GM18499 (cell line): ENCODE measurements around the gene NFATC4.
"Not testable (repeated sequence)": the region's sequence is repeated elsewhere in the genome, so short reads cannot be mapped to it uniquely, and the experiment has no call there.

Experiments used
- ATAC-seq: cut with Tn5 transposase; IDR thresholded peaks from one replicate; pipeline ENCODE4 v1.9.1; 2021; ENCODE audit warnings: moderate number of reproducible peaks; ENCODE audit not compliant: insufficient read depth, unreplicated experiment

The NFATC4 gene

DNA sequence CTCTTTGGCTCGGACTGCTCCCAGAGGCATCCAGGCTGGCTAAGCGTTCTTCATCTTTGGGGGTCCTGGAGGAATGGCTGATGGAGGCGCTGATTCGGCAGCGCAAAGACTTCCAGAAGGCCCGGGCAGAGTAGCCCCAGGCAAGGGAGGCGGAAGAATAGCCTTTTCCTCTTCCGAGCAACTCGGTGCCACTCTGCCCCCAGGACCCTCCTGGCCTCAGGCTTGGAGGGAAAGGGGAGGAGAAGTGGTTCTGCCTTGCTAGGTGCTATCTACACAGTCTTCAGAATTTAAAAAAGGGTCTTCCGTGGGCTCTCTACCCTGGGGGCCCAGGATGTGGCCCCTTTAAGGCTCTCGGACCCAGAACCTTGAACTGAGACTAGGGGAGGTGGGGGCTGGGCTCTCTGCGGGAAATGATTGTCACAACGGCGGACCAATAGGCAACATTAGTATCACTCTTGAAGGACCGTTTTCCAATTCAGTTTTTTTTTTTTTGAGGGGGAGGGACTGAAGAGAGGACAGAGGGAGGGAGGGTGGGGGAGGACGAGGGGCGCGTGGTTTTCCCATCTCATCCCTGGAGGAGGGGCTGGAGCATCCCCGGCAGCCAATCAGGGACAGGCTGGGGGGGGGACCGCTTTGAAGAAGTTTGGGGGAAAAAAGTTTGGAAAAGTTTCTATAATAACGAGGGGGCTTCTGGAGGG, at the start of gene NFATC4:
NFATC4 (plus strand) TSS at position 671 of the 698 bp plus-strand sequence. CDS start 157 bp downstream, outside the sequence.
- ATAC-seq, result no peak

GRCh38 chr14:24321212-24321975, 46.6 kb upstream of the NFATC4 start:
- no peak for ATAC-seq

DNA sequence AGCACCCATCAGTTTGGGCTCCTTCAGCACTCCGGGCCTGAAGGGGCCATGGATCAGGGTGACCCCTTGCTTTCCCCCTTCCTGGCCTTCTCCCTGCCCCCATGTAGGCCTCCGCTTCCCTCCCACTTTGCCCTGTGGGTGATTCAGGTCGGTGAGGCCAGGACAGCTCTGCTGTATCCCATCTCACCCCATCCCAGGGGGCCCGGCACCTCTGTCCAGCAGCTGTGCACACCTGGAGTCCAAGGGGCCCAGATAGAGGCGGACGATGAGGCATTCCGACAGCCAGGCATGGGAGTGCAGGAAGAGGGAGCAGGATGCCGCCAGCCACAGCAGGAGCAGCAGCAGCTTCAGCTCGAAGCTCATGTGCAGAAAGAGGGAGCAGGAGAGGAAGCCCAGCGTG, 45.3 kb upstream of the NFATC4 start:
- ATAC-seq, result no peak

DNA sequence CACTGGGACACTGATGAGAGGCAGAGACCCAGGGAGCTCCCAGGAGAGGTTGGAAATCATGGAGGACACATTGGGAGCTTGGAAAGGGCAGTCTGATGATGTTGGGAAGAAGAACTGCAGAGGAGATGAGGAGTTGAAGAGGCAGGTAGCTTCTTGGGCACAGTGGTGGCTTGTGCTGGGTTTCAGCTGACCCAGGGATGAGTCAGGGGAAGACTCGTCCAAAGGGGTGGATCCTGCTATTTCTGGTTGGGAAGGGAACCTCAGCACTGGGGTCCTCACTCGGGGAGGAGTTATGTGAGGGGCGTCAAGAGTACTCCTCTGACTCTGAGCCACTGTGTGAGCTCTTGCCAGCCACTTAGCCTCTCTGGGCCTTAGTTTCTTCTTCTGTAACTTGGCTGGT, 44.6 kb upstream of the NFATC4 start:
- no peak for ATAC-seq

- ATAC-seq, result no peak
Measured at GRCh38 chr14:24324024-24324423, 44.0 kb upstream of the NFATC4 start.

DNA sequence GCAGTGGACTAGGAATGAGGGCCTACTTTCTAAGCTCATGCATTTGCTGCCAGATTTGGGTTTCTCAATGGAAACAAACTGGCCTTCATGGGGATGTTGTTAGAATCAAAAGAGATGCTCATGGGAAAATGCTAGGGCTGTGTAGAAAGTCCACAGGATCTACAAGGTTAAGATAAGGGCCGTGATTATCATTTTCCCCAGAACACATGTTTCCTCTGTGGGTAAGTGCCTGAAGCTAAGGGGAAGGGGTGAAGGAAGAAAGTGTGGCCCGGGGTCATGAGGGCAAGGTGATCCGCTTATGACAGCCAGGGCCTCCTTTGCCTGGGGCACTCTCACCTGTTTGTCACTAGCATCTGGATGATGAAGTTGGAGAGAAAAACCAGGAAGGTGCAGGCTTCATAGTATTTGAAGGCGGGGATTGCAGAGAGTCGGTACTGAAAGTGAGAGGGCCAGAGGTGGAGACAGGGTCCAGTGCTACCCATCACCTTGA, 42.9 kb upstream of the NFATC4 start:
- no peak for ATAC-seq

DNA sequence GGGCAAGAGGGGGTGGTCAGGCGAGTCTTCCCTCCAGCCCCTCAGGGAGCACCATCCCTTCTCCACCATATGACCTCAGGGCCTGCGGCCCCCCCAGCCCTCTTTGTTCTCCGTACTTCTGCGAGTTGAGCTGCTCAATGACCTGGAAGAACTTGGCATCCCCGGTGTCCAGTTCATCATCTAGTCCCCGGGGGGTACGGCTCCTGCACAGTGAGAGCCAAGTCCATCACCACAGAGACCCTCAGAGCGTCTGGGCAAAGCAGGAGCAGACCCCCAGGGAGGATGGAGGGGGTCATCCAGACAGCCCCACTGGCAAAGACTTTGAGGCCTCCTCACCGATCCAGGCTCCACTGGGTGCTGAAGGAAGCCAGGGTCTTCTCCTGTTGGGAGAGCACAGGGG, 42.0 kb upstream of the NFATC4 start:
- ATAC-seq, result no peak

DNA sequence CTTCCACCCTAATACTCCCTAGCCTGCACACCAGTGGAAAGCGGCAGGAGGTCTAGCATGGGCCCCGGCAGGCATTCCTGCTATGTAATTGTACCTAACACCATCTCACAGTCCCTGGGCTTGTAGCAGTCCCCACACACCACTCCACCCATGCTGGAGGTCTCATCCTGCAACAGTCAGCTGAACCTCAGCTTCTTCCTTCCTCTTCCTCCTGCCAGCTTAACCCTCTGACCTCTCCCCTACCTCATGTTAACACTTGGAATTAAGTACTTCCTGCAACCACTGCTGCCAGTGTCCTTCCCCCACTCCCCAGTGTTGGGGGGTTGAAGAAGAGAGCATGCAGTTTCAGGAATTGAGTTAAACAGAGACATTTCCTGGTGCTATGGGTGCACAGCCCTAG, 40.7 kb upstream of the NFATC4 start:
- ATAC-seq, result no peak

- not testable (repeated sequence) for ATAC-seq
Measured at GRCh38 chr14:24327914-24328313, 40.1 kb upstream of the NFATC4 start.

GRCh38 chr14:24329073-24329663, 38.8 kb upstream of the NFATC4 start:
- ATAC-seq, result no peak

GRCh38 chr14:24329736-24330135, 38.2 kb upstream of the NFATC4 start:
- ATAC-seq, result no peak

DNA sequence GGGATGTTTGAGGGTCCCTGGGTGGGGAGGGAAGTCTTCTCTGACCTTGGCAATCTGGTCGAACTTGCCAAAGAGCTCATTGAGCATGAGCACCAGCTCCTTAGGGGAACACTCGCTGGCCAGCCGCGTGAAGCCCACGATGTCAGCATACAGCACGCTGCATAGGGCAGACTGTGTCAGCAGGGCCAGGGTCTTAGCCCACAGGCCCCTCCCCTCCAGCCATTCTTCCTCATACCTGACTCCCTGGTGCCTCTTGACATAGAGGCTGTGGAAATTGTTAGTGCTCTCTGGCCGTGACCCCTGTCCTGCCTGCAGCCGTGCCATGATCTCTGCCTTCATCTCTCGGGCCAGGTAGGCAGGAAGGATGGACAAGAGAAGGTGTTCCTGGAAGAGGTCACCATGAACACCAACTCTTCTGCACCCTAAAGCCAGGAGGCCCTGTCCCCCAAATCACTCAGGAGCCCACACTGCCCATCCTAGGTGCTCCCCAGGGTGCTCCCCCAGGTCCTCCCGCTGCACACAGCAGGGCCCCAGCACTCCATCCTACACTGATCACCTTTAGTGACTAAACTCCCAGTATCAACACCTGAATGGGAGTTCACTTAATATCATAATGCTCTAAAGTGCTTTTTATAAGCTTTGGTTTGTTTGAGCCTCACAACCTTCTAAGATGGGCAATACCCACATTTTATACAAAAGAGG, 36.9 kb upstream of the NFATC4 start:
- ATAC-seq, result no peak

DNA sequence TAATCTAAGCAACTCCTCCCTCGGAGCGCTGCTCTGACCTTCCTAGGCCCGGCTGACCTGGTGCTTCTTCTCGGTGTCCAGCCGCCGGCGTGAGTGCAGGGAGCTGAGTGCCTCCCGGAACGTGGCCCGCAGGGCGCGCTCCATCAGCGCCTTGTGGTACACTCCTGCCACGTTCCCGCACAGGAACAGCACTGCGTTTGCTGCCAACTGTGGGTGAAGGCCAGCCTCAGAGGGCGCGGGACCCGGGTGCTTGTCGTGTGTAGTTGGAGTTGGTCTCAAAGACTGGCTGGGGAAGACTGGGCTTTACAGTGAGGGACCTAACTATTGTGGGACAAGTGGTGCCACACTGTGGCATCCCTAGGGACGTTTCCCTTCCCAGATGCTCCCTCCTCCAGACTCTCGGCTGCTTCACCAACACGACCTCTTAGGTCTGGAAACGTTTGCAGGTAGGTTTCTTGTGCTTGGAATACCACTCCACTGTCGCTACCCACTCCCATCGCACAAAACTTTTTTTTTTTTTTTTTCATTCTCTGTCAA, 36.2 kb upstream of the NFATC4 start:
- no peak for ATAC-seq

GRCh38 chr14:24332268-24332993, 35.6 kb upstream of the NFATC4 start:
- peak; percentile 46 for ATAC-seq

- ATAC-seq, result no peak
Measured at GRCh38 chr14:24334431-24335291, 33.3 kb upstream of the NFATC4 start, which contains the start of gene ADCY4. Gene ADCY4 (minus strand): TSS chr14:24335071. CDS start chr14:24334652, 419 bp downstream.

GRCh38 chr14:24335461-24336171, 32.4 kb upstream of the NFATC4 start:
- ATAC-seq, result no peak

- ATAC-seq, result no peak
Measured at GRCh38 chr14:24337144-24337823, 30.7 kb upstream of the NFATC4 start.

DNA sequence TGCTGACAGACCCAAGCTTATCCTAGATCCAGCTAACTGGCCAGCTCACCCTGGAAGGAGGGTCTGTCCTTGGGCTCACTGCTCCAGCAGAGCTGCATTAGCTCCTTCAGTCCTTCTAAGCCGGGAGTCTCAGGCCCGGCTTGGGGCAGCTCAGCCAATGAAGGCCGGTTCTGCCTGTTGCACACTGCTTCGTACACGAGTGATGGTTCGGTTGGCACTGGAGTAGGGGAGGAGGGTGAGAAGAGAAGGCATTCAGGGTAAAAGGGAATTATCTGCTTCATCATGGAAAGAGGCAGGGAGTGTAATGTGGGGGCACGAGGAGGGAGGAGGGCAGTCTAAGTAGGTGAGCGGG, 30.2 kb upstream of the NFATC4 start:
- no peak for ATAC-seq
